ENCODE results near the gene LEMD3. TPM values are rescaled to one million over a fixed set of nuclear protein-coding genes. Genes with fewer than 3 reads are reported as not detected.
"Not testable (repeated sequence)": the region's sequence is repeated elsewhere in the genome, so short reads cannot be mapped to it uniquely, and the experiment has no call there.

Gene LEMD3
- polyA plus RNA-seq, 4 donors = 33.7 to 46.1 (median 41.0) TPM

DNA sequence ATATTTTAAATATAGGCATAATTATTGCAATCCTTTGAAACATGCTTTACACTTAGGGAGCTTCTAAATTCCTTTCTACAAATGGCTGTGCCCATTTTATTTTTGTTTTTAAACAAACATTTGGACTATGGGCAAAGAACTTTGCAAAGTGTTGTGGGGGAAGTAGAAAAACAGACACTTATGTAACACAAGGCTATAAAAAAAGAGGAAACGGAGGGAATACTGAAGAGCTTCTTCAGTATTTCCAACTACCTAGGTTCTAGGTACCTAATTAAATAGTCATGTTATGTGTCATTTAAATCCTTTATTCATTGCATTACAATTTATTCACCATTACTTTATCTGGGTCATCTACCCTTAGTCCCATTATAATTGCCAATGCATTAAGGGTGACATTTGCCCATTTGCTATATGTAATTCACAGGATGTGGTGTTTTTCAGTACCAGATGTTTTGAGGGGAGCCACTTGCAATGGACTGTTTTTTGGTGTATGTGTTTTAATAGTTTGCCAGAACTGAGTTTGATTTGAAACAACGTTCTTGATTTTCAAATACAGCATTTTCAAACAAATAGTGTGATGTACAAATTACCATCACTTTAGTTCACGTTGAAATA lies 107.6 kb downstream of the LEMD3 start:
- no peak for DNase-seq (ENCODE audit: low read depth in 4 of 4, low spot score in 3 of 4)

DNA sequence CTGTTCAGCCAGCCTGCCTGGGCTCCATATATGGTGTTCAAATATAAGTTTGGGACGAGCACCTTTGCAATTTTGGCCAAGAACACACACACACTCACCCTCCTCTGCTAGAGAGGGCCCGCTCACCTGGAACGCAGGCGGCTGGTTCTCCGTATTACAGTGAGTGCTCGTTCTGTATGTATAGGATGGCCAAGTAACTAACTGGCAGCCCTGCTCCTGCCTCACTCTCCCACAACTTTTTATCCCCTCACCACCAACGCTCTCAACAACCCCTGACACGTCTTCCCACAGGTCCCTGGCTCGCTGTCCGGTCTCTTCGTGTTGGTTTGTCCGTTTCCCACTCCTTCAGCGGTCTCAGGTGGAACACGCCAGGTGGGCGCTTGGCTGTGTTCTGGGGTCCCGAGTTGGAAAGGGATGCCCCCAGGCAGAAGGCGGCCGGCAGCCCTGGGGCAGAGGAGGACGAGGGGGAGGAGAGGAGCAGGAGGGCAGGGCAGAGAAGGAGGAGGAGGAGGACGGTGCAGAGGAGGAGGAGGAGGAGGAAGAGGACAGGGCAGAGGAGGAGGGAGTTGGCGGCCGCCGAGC lies 108.7 kb downstream of the LEMD3 start:
- DNase-seq (ENCODE audit: low read depth in 4 of 4, low spot score in 3 of 4) = peak in 1 of 4 donors; percentile 26

DNA sequence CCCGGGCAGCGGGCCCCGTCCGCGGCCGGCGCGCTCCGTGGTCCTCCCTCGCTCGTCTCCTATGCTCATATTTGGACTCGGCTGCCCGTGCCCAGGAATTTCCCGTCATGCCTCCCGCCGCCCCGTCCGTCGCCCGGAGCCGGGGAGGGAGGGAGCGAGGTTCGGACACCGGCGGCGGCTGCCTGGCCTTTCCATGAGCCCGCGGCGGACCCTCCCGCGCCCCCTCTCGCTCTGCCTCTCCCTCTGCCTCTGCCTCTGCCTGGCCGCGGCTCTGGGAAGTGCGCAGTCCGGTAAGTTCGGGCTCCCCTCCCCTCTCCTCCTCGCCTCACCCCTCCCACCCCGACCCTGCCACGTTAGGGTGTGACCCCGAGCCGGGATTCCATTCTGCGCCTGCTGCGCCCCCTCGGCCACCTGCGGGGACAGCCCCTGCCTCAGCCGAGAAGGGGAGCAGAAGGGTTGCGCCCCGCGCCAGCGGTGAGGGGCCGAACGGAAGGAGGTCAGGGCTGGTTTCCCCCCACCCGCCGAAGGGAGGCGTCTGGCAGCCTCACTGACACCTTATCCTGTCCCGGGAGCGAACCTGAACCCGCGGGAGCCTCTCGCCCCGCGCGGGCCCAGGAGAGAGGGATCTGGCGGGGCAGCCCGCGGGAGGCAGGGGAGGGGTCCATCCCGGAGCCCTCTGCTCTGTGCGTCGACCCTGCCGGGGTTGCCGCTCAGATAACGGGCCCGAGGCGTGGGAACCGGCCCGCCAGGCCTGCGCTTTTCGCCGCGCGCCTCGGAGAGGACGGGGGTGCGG lies 109.4 kb downstream of the LEMD3 start, which contains the start of gene MSRB3:
TSS of gene MSRB3 (plus strand) at position 108 of the 793 bp plus-strand sequence. CDS start 29,897 bp downstream, outside the sequence.
- peak; percentile 49 to 53 (median 52) for DNase-seq (ENCODE audit: low read depth in 4 of 4, low spot score in 3 of 4)

DNA sequence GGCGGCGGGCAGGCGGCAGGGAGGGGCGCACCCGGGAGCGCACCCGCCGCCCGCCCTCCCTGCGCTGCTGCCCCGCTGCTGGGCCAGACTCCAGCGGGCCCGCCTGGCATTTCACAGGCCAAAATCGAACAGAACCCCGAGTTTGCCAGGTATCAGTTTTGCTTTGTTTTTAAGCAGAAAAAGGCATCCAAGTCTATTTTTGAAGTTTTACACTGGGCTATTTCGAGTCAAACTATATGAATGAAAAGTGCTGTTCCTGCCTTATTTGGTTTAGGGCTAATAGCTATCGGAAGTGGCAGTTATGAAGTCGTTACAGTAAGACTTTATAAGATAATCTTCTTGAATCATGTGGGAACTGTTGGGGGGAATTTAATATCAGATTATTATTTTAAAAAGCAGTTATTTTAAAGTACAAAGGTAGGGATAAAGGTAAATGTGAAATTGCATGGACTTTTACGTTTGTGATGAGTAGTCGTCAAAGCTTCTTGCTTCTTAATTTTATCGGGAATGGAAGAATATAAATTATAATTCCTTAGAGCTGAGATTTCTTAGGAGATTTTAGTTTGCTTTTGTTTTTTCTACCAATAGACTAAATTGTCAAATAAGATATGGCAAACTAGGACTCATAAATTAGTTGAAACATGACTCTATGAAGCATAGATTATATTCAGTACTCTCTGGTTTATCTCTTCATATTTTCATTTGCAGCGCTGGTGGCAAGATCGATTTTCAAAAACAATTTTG lies 110.2 kb downstream of the LEMD3 start:
- no peak for DNase-seq (ENCODE audit: low read depth in 4 of 4, low spot score in 3 of 4)

DNA sequence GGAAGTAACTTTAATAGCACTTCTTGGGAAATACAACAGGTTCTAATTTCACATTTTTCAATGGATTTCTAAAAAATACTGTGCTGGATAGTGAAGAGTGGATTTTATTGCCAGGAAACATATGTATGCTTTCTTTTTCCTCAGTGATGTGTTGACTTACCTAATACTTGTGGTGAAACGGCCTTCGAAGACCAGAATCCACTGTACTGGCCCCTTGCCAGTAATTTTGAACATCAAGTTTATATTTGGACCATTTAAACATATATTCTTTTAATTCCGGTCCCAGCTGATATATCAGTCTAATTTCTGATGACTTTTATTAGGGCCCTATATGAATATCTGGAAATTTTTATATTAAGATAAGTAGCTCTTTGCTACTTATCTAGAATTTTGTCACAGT lies 110.9 kb downstream of the LEMD3 start:
- DNase-seq (ENCODE audit: low read depth in 4 of 4, low spot score in 3 of 4) = no peak

DNA sequence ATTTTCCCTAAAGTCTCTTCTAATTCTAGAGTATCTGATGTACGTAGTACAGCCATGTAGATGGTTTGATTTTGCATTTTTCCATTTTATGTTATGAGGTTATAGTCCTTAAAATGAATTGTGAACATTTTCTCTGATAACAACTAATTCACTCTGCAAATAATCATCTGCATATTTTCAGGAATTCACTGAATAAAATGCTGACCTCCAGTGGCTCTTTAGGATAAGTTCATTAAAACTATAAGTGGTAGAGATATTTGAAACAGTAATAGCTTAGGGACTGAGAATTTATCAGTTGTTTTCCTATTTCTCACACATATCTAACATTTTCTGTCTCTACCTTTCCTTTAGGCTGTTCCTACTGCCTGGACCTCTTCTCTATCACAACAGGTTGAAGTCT lies 113.5 kb downstream of the LEMD3 start:
- no peak for DNase-seq (ENCODE audit: low read depth in 4 of 4, low spot score in 3 of 4)

DNA sequence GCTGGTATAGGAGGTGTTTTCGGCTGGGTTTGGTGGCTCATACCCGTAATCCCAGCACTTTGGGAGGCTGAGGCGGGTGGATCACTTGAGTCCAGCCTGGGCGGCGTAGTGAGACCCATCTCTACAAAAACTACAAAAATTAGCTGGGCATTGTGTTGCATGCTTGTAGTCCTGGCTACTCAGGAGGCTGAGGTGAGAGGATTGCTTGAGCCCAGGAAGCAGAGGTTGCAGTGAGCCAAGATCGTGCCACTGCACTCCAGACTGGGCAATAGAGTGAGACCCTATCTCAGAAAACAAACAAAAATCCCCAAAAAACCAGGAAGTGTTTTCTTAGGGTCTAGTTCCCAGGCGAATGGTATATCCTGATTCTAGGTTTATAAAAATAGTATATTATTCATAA lies 116.1 kb downstream of the LEMD3 start:
- not testable (repeated sequence) for DNase-seq (ENCODE audit: low read depth in 4 of 4, low spot score in 3 of 4)

DNA sequence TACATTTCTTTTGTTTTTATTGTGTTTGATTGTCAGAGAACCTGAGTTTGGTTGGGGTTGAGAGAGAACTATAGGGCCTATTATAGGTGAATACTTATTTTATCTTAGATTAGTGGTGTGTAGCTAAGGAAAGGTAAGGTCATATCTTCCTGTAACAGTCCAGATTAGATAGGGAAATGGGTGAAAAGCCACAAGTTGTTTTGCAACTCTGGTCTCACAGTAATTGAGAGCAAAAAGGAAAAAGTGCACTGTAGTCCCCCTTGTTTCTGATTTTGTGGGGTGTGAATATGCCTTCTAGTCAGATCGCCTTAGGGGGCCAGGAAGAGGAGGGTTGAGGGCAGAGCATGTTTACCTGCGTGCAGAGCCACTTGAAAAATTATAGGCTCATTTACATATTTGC lies 118.0 kb downstream of the LEMD3 start:
- no peak for DNase-seq (ENCODE audit: low read depth in 4 of 4, low spot score in 3 of 4)

DNA sequence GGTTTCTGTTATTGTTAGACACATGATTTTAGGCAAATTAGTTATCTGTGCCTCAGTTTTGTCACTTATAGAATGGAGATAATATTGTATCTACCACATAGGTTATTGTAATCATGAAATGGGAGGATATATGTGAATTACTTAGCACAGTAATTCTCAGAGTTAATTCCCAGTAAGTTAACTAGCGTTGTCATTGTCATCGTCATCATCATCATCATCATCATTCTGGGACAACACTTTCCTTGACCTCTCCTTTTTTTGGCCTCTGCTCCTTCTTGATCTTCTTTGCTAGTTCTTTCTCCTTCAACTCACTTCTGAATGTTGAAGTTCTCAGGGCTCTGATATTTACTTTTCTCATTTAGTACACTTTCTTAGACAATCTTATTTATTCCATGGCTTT lies 122.9 kb downstream of the LEMD3 start:
- no peak for DNase-seq (ENCODE audit: low read depth in 4 of 4, low spot score in 3 of 4)

DNA sequence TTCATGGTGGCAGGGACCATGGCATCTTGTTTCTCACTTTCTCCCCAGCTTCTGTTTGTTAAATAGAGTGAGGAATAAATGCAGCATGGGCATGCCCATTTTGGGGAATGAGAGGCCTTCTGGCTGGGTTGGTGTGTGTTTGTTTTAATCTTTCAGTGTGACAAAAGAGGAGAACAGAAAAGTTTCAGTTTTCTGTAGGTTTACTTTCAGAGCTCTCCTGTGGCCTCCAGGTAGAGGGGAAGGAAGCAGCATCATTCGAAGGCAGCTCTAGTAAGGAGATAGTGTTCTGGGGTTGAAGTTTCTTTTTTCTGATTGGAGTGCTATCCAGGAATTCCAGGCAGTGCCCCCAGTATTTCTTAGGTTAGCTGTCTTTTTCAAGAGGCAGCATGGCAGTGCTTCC lies 124.4 kb downstream of the LEMD3 start:
- DNase-seq (ENCODE audit: low read depth in 4 of 4, low spot score in 3 of 4) = no peak

DNA sequence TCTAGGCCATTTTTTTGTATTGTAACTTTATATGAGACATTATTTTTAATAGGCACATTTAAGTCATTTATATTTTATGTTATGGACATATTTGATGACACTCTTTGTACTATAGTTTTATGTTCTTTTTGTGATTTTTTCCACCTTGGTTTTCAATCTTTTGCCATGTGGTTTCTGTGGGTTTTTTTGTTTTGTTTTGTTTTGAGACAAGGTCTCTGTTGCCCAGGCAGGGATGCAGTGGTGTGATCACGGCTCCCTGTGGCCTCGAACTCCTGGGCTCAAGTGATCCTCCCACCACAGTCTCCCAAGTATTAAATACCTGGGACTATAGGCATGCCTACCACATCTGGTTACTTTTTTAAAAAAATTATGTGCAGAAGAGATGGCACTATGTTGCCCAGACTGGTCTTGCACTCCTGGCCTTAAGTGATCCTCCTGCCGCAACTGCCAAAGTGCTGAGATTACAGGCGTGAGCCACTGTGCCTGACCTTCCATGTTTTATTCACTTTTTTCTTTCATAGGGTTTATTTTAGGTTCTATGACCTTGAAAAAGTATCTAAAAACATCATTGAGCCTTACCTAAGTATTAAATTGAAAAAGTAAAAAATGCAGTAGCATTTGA lies 125.4 kb downstream of the LEMD3 start:
- DNase-seq (ENCODE audit: low read depth in 4 of 4, low spot score in 3 of 4) = no peak

DNA sequence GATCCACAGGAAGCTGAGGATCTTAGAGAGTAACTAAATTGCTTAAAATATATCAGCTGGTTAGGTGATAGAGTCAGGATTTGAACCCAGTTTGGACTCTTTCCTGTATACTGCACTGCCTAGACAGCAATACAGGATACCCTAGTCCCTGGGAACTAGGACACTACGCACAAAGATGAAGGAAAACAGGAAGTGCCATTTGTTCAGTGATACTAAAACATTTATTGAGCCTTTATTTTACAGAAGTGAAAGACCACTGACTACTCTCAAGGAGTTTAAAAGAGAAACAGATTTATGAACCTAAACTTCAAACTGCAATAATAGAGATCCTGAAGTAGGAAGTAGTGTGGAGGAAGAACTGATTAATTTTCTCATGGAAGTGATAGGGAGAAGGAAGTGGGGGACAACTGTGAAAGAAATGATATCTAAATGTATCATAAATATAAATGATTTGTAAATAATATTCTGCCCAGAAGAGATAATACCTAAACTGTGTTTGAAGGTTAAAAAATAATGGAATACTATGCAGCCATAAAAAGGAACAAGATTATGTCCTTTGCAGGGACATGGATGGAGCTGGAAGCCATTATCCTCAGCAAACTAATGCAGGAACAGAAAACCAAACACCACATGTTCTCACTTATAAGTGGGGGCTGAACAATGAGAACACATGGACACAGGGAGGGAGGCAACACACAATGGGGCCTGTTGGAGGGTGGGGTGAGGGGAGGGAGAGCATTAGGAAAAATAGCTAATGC lies 127.3 kb downstream of the LEMD3 start:
- no peak for DNase-seq (ENCODE audit: low read depth in 4 of 4, low spot score in 3 of 4)

Other genes with a start within 250 kb of the LEMD3 start
- gene WIF1, start 48.3 kb upstream of the LEMD3 start, polyA plus RNA-seq (ENCODE audit: insufficient read length in 4 of 4) = 1 to 10 TPM; 1.9 to 2.9 (median 2.3) TPM
- gene MSRB3, start 109.1 kb downstream of the LEMD3 start, polyA plus RNA-seq (ENCODE audit: insufficient read length in 4 of 4) = 10 to 100 TPM; 22.5 to 27.2 (median 24.6) TPM